Embryonic facial prominence (tissue), 1 donor: ENCODE data around the gene SMDT1.
"Not testable (repeated sequence)": the region's sequence is repeated elsewhere in the genome, so short reads cannot be mapped to it uniquely, and the experiment has no call there.

Source experiments
- DNase-seq: peaks from one replicate; pipeline ENCODE4 v3.0.0-alpha.2; 2016; ENCODE audit errors: extremely low spot score

SMDT1 gene

DNA sequence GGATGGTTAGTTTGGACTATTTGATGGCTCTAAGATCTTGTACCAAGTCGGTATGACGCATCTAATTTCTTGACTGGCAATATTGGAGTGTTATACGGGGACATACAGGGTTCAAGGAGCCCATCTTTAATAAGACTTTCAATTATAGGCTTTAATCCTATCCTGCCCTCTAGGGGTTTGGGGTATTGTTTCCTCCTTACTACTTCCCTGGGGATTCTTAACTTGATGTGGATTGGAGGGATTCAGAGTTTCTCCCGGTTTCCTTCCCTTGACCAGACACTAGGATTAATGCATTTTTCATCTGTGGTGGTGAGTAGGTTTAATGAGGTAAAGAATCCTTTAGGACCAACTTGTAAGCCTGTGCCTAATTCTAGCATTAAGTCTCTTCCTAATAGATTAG, 32.3 kb downstream of the SMDT1 start:
- DNase-seq = no peak

DNA sequence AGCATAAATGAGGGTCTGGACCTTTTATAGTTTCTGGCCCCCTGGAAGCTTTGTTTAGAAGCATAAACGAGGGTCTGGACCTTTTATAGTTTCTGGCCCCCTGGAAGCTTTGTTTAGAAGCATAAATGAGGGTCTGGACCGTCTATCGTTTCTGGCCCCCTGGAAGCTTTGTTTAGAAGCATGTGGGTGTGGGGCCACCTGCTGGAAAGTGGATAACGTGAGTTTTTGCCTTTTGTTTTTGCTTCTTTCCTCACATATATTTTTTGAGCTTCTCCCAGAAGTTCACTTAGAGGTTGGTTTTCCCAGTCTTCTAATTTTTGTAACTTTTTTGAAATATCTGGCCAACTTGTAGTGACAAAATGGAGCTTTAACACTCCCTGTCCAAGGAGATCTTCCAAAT, 33.3 kb downstream of the SMDT1 start:
- DNase-seq = not testable (repeated sequence)

DNA sequence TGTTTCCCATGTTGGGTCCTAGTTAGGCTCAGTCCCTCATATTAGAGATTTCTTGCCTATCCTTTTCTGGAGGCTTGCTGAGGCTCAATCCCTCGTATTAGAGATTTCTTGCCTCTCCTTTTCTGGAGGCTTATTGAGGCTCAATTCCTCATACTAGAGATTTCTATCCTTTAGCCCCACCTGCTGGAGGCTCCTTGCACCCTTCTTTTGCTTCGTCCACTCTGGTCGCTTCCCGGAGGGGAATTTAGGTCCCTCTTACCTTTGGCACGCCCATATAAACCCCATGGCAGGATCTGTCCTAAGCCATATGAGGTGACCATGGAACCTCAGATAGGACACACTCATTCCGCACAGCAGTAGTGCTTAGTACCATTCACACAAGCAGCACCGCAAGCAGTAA, 35.2 kb downstream of the SMDT1 start:
- DNase-seq = no peak

DNA sequence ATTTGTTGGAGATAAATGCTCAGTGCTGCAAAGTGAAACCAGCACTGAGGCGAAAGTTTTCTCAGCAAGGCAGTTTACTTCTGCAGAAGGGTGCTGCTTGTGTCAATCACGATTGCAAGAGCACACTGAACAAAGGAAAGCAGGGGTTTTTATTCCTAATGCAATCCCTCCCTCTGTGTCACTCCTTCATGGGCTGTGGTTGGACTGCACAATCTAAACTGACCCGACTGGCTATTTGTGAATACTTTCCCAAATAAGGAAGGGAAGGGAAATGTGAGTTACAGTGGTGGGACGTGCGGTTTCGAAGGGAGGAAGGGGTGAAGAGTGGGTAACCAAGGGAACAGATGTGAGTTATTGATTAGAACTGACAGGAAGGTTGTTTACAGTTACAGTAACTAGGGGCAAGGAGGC, 35.9 kb downstream of the SMDT1 start:
- DNase-seq = not testable (repeated sequence)

DNA sequence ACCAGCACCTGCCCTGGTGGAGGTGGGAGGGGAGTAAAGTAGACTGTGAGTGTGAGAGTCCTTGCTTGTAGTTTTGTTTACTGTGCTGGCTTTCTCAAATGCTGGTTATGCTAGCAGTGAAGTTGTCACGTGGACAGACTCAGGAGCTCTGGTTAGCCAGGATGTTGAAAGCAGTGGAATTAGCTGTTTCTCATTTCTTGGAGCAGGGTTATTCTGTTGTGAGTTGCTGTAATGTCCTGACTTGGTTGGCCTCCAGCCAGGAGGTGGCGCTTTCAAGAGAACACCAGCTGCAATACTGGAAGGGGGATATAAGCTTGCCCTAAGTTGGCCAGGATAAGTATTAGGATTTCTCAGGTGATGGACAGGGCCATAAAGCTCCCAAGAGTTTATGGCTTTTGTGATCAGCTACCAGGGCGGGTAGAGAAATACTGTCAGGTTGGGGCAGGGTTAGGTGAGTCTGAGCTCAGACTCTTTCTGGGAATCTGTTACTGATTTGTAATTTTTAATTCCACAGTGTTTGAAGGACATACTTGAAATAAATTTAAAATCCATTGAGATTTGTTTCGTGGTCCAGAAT, 37.4 kb downstream of the SMDT1 start:
- DNase-seq = no peak

DNA sequence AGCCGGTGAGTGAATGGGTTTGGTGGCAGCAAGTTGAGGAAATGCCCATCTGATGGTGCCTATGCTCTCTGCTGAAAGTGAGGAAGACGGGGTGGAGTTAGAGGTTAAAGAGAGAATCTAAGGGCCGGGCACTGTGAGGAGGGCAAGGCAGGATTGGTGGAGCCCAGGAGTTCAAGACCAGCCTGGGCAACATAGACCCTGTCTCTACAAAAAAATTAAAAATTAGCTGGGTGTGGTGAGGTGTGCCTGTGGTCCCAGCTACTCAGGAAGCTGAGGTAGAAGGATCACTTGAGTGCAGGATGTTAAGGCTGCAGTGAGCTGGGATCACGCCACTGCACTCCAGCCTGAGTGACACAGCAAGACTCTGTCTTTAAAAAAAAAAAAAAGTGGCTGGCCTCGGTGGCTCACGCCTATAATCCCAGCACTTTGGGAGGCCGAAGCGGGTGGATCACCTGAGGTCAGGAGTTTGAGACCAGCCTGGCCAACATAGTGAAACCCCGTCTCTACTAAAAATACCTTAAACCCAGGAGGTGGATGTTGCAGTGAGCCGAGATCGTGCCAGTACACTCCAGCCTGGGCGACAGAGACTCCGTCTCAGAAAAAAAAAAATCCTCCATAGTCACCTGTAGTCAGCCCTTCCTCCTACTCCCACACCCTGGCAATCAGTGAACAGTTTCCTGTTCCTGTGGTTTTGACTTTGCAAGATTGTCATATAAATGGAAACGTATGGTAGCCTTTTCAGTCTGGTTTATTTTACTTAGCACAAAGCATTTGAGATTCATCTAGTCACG, 40.9 kb downstream of the SMDT1 start:
- not testable (repeated sequence) for DNase-seq

DNA sequence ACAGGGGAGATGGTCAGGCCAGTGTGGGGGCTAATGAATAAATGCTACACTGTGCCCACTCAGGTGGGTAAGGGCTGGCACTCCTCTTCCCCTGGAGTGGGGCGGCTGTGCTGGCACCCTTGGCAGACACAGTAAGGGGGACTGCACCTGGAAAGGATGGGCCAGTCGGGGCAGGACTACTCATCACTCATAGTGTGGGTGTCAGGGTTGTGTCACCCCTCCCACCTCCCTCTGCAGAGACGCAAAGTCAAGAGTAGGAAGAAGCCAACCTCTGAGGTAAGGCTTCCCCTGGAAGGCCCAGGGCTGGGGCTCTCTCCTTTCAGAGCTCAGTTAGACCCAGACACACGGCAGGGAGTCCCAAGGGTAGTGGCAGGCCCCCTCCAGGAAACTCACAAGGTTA, 44.0 kb downstream of the SMDT1 start:
- DNase-seq = not testable (repeated sequence)

DNA sequence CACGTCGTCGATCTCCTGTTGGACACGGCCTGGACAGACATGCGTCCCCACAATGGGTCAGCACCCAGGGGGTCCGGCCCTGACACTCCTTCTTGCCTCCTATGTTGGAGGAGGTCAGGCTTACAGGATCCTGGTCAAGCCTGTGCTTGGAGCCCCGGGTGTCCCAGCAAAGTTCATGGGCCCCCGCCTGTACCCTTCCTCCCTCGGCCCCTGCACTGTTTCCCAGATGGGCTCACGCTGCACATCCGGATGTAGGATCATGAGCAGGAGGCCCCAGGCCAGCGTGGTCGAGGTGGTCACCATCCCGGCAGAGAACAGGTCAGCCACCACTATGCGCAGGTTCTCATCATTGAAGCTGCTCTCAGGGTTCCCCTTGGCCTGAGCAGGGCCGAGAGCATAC, 48.1 kb downstream of the SMDT1 start:
- no peak for DNase-seq

DNA sequence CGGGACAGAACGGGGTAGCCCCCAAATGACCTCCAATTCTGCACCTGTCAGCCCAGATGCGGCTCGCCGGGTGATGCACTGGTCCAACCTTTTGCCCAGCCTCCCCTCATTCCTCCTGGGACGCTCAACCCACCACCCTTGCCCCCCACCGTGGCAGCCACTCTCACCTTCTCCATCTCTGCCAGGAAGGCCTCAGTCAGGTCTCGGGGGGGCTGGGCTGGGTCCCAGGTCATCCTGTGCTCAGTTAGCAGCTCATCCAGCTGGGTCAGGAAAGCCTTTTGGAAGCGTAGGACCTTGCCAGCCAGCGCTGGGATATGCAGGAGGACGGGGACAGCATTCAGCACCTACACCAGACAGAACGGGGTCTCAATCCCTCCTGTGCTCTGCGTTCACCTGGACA, 48.5 kb downstream of the SMDT1 start:
- not testable (repeated sequence) for DNase-seq

DNA sequence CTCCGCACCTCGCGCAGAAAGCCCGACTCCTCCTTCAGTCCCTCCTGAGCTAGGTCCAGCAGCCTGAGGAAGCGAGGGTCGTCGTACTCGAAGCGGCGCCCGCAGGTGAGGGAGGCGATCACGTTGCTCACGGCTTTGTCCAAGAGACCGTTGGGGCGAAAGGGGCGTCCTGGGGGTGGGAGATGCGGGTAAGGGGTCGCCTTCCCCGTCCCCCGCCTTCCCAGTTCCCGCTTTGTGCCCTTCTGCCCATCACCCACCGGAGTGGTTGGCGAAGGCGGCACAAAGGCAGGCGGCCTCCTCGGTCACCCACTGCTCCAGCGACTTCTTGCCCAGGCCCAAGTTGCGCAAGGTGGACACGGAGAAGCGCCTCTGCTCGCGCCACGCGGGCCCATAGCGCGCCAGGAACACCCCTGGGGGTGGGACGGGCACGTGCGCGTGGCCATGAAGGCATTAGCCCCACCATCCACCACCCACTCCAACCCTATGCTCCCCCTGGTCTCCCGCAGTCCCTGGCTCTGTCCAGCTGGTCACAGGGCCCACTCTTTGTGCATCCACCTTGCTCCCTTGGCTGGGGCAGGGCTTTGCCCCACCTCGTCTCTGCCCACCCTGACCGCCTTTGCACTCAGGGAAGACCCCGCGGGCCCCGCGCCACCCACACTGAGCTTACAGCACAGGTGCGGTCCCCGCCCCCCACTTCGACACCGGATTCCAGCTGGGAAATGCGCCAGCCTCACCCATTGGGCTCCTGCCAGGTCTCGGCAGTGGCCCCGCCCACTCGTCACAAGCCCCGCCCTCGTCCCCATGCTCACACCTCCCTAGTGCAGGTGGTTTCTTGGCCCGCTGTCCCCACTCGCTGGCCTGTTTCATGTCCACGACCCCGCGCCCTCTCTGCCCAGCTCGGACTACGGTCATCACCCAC, 49.5 kb downstream of the SMDT1 start:
- not testable (repeated sequence) for DNase-seq

DNA sequence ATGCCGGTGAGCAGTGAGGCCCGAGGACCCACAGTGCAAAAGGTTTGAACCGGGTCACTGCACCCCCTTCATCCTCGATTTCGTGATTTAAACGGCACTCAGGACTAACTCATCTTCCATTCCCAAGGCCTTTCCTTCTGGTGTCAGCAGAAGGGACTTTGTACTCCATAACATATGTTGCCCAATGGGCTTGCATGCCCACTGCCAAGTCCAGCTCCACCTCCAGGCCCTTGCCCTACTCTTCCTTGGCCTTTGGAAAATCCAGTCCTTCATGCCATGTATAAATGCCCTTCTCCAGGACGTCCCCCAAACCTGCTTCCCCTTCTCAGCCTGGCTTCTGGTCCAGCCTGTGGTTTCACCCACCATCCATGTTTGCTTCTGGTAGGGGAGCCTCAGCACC, 50.7 kb downstream of the SMDT1 start:
- DNase-seq = not testable (repeated sequence)

DNA sequence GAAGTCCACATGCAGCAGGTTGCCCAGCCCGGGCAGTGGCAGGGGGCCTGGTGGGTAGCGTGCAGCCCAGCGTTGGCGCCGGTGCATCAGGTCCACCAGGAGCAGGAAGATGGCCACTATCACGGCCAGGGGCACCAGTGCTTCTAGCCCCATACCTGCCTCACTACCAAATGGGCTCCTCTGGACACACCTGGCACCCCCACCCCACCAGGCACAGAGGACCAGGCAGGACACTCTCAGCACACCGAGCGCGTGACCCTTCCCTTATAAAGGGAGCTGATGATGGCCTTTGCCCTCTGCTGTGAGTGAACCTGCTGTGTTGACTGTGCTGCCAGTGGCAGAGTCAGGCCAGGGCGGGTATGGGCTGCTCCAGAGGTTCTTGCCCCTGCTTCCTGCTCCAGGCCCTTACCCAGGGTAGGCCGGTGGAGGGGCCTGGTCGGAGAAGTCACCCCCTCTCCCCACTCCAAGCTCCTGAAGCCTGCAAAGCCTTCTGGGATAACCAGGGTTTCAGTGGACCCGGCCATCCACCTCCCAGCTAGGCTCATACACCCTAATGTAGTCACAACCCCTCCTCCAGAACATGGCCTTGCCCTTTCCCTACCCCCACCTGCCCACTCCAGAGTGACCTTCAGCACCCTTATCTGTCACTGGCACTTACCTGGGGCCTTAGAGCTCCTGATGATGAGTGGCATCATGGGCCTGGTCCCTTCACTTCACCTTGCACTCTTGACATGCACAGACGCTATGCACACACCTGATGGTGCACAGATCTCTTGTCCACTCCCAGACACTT, 51.3 kb downstream of the SMDT1 start, which contains the start of gene CYP2D6:
Gene CYP2D6 (minus strand): TSS at position 172 of the 793 bp plus-strand sequence. CDS start 19 bp downstream, at position 153.
- DNase-seq = not testable (repeated sequence)

DNA sequence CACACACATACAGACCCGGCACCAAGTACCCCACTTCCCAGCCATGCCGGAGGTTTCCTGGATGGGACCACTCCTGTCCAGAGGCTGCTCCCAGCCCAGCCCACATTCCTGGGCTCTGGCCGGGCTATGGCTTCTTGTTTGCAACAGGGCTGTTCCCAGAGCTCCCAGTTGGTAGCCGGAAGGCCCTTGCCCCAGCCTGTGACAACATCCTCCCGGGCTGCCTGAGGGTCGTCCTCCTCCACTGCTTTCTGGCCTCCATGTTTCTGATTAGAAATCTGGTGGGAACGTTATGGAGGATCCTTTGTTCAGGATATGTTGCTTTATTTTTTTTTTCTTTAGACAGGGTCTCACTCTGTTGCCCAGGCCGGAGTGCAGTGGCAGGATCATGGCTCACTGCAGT, 52.1 kb downstream of the SMDT1 start:
- no peak for DNase-seq

DNA sequence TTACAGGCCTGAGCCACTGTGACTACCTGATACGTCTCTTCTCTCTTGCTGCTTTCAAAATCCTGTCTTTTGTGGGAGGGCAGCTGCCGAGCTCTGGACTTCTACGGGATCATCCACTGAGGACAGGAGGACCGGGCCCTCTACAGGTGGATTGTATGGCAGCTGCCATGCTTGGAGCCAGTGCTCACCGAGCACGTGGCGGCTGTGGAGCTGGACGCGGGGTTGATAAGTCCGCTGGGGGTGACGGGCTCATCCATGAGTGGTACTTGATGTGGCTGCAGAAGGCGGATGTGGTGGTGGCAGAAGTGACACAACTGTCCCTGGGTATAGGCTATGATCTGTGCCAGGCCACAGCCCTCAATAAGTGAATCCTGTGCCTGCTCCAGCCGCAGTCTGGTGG, 53.0 kb downstream of the SMDT1 start:
- no peak for DNase-seq
